Sigmoid colon (tissue), 7 donors: Measurements from ENCODE around the gene NARS2. TPM values are rescaled to one million over a fixed set of nuclear protein-coding genes. Genes with fewer than 3 reads are reported as not detected.

Source experiments
- DNase-seq: peaks from one replicate; pipeline ENCODE4 v3.0.0-alpha.2; 2019
- H3K27ac ChIP-seq, 4 donors: fragments of 200-600 bp; sonication (generic); one replicate each; pipeline ENCODE4 v1.5.1; 2016 to 2019; ENCODE audit warnings: mild to moderate bottlenecking in 1 of 4
- H3K27me3 ChIP-seq, 3 donors: fragments of 200-600 bp; sonication (generic); one replicate each; pipeline ENCODE4 v1.5.1; 2019; ENCODE audit warnings: mild to moderate bottlenecking in 1 of 3
- H3K36me3 ChIP-seq, 4 donors: fragments of 200-600 bp; sonication (generic); one replicate each; pipeline ENCODE4 v1.5.1; 2016 to 2019
- H3K4me1 ChIP-seq, 4 donors: fragments of 200-600 bp; sonication (generic); one replicate each; pipeline ENCODE4 v1.5.1; 2017 to 2019
- H3K4me3 ChIP-seq, 4 donors: fragments of 200-600 bp; sonication (generic); one replicate each; pipeline ENCODE4 v1.5.1; 2017 to 2019; ENCODE audit warnings: mild to moderate bottlenecking in 2 of 4, moderate library complexity in 1 of 4
- H3K9me3 ChIP-seq, 4 donors: fragments of 200-600 bp in 3 of 4; sonication (generic) in 3 of 4; one replicate each; pipeline versions ENCODE4 v1.5.1 to v1.6.1; 2013 to 2019
- EP300 ChIP-seq, 4 donors: sonication (generic); formaldehyde crosslinking; IDR thresholded peaks; one replicate each; pipeline ENCODE4 v1.6.1; 2017; ENCODE audit warnings: antibody characterized with exemption in 4 of 4
- POLR2A ChIP-seq, 2 donors: fragments of 450-650 bp; IDR thresholded peaks; one replicate each; pipeline ENCODE4 v1.6.1; 2016; ENCODE audit warnings: antibody characterized with exemption in 2 of 2, mild to moderate bottlenecking in 2 of 2, moderate library complexity in 2 of 2
- POLR2AphosphoS5 ChIP-seq, 4 donors: sonication (generic); formaldehyde crosslinking; IDR thresholded peaks; one replicate each; pipeline ENCODE4 v1.6.1; 2017; ENCODE audit warnings: antibody characterized with exemption in 4 of 4
- WGBS, 2 donors: extraction: QIAGEN DNeasy Blood & Tissue Kit; methylation state at CpG; one replicate each; pipeline ENCODE4 v1.1.7; 2013; 5-methylcytosine and 5-hydroxymethylcytosine counted together
- intact Hi-C: fragments of 100-400 bp; cut with DNase I; formaldehyde crosslinking; loops from one replicate; pipeline ENCODE4 v1.15.1; 2023
- polyA plus RNA-seq, 3 donors: library from polyadenylated mRNA; stranded (reverse); fragments of 200-250 nt; gene quantifications; one replicate each; pipeline ENCODE4 v1.2.3, GENCODE V29; 2013
- total RNA-seq, 4 donors: library from RNA; depleted of rRNA; stranded (reverse); fragments of >200 nt; gene quantifications; one replicate each; pipeline ENCODE4 v1.1.0, GENCODE V29; 2016
- TF ChIP-seq, protein P1 (sequence below), 4 experiments: fragments of 450-650 bp in 3 of 4; fragments of 200-600 bp in 1 of 4; IDR thresholded peaks; one replicate each; pipeline ENCODE4 v1.5.1; 2016 to 2019; ENCODE audit warnings: antibody characterized with exemption in 4 of 4, mild to moderate bottlenecking in 3 of 4, moderate library complexity in 2 of 4
- donor health status: healthy with polysubstance abuse.
- donor health status: Bipolar disorder and iron deficiency.
- donor health status: healthy.

The NARS2 gene
- total and polyA plus RNA-seq, 7 donors: 7.8 to 22.2 (median 13.6) TPM

DNA sequence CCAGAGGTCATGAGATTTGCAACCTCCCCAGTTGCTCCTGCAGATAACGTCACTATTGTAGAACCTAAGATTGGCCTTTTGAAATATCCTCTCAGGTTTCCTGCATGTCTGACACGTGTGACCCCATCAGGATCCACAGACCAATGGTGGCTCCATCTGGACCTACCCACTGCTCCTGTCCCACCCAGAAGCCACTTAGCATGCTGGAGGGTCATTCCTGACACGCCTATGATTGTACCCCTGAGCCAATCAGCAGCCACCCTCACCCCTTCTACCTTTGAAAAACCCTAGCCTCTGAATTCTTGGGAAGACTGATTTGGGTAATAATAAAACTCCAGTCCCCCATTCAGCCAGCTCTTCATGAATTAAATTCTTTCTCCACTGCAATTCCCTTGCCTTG, 20.1 kb upstream of the NARS2 start:
- Histone ChIP-seq H3K36me3 (no peaks in the 10 kb centered on the region), H3K4me3 (no peak overlapping the region), H3K27ac (no peak overlapping the region), H3K9me3 (no peaks in the 10 kb centered on the region), H3K27me3 (no peaks in the 10 kb centered on the region), H3K4me1 (peaks cover 0 to 7% (median 0%) of the 10 kb centered on the region in 4 donors)
- DNase-seq: no peak
- intact Hi-C loops: no loop called here
- 80 to 83% methylated on average over 3 of the region's 3 CpGs for WGBS, 2 donors
- TF ChIP-seq POLR2A (IDR thresholded peaks at IDR 0.05): no peak
- no peak for TF ChIP-seq POLR2AphosphoS5 (IDR thresholded peaks at IDR 0.05)
- no peak for TF ChIP-seq EP300 (IDR thresholded peaks at IDR 0.05)
- TF ChIP-seq, protein P1, sequence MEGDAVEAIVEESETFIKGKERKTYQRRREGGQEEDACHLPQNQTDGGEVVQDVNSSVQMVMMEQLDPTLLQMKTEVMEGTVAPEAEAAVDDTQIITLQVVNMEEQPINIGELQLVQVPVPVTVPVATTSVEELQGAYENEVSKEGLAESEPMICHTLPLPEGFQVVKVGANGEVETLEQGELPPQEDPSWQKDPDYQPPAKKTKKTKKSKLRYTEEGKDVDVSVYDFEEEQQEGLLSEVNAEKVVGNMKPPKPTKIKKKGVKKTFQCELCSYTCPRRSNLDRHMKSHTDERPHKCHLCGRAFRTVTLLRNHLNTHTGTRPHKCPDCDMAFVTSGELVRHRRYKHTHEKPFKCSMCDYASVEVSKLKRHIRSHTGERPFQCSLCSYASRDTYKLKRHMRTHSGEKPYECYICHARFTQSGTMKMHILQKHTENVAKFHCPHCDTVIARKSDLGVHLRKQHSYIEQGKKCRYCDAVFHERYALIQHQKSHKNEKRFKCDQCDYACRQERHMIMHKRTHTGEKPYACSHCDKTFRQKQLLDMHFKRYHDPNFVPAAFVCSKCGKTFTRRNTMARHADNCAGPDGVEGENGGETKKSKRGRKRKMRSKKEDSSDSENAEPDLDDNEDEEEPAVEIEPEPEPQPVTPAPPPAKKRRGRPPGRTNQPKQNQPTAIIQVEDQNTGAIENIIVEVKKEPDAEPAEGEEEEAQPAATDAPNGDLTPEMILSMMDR (IDR thresholded peaks at IDR 0.05): no peak

DNA sequence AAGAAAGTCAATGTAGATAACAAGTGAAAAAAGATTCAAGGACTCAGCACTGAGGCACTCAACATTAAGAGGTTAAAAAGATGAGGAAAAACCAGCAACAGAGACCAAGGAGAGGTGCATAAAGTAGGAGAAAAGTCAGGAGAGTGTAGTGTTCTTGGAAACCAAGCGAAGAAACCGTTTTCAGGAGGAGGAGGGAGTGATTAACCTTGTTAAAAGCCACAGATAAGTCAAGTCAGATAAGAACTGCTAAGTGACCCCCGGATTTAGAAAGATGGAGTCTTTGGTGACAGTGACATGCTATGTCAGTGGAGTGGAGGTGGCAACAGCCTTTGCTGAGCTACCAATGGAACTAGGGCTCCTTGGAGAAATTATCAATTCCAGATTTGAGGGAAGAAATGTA, 13.9 kb upstream of the NARS2 start:
- Histone ChIP-seq H3K4me3 (no peak overlapping the region), H3K4me1 (no peaks in the 10 kb centered on the region), H3K27me3 (no peaks in the 10 kb centered on the region), H3K36me3 (no peaks in the 10 kb centered on the region), H3K27ac (no peak overlapping the region), H3K9me3 (peaks cover 0 to 14% (median 1%) of the 10 kb centered on the region in 4 donors)
- TF ChIP-seq, protein P1 (IDR thresholded peaks at IDR 0.05): no peak
- TF ChIP-seq POLR2A (IDR thresholded peaks at IDR 0.05) (no peak), POLR2AphosphoS5 (IDR thresholded peaks at IDR 0.05) (no peak), EP300 (IDR thresholded peaks at IDR 0.05) (no peak)
- intact Hi-C loops: no loop called here
- 59 to 64% methylated on average over 3 of the region's 3 CpGs for WGBS, 2 donors
- DNase-seq: no peak

DNA sequence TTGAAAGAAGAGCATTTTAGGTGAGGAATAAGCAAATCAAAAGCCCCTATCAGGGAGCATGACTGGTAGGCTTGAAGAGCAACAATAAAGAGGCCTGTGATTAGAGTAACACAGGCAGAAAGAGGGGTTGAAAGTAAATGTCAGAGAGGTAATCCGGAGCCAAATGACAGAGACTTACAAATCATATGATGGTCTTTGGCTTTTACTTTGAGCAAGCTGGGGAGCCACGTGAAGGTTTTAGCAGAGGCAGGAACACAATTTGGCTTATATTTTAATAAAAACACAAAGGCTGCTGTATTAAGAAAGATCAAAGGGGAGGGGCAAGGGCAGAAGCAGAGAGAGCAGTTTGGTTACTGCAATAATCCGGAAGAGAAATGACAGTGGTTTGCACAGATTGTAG, 12.8 kb upstream of the NARS2 start:
- intact Hi-C loops: no loop called here
- no peak for DNase-seq
- H3K36me3 ChIP-seq: no peaks in the 10 kb centered on the region
- no peak overlapping the region for H3K27ac ChIP-seq
- peaks cover 0 to 17% (median 8%) of the 10 kb centered on the region in 4 donors for H3K9me3 ChIP-seq
- H3K4me1 ChIP-seq: no peaks in the 10 kb centered on the region
- no peaks in the 10 kb centered on the region for H3K27me3 ChIP-seq
- WGBS, 2 donors: 69 to 82% methylated on average over 3 of the region's 3 CpGs
- H3K4me3 ChIP-seq: no peak overlapping the region
- TF ChIP-seq, protein P1 (IDR thresholded peaks at IDR 0.05): no peak
- TF ChIP-seq POLR2A (IDR thresholded peaks at IDR 0.05) (no peak), EP300 (IDR thresholded peaks at IDR 0.05) (no peak), POLR2AphosphoS5 (IDR thresholded peaks at IDR 0.05) (no peak)

DNA sequence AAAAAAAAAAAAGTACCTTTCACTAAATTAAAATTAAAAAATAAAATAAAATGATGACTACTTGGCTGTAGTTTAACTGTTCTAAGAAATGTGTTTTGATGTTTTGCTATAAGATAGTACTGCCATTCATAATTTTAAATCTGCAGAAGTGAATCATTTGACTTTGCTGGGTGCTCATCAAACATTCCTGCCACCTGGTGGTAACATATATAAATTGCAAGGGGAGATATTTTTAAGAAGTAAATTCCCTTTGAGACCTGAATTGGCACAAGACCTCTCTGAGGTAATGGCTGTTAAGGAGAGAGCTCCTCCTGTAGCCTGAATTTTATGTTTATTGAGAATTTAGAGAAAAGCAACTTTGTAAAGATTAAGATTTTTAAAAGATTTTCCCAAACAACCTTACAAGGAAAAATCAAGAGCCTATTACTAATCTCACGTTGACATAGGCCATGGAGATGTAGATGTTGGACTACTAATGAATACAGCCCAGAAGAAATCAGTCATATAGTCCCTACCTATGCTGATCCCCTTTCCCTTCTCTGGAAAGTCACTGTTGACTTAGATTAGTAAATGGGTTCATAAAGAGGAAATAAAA, 11.9 kb upstream of the NARS2 start:
- TF ChIP-seq POLR2AphosphoS5 (IDR thresholded peaks at IDR 0.05) (no peak), POLR2A (IDR thresholded peaks at IDR 0.05) (no peak), EP300 (IDR thresholded peaks at IDR 0.05) (no peak)
- TF ChIP-seq, protein P1 (IDR thresholded peaks at IDR 0.05): peak in 1 of 4 experiments; percentile 18
- DNase-seq: no peak

DNA sequence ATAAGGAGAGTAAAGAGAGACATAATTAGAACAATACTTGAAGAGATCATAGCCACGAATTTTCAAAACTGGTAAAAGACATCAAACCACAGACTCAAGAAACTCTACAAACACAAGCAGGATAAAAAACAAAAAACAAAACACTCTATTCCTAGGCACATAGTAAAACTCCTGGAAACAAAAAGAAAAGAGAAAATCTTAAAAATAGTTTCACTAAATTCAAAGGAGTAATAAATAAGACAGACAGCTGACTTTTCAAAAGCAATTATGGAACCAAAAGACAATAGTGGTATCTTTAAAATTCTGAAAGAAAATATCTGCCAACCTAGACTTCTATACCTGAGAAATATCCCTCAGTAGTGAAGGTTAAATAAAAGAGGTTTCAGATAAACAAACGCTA, 9.2 kb upstream of the NARS2 start:
- no peak overlapping the region for H3K4me3 ChIP-seq
- H3K36me3 ChIP-seq: no peaks in the 10 kb centered on the region
- TF ChIP-seq POLR2AphosphoS5 (IDR thresholded peaks at IDR 0.05) (no peak), EP300 (IDR thresholded peaks at IDR 0.05) (no peak), POLR2A (IDR thresholded peaks at IDR 0.05) (no peak)
- TF ChIP-seq, protein P1 (IDR thresholded peaks at IDR 0.05): no peak
- no peak for DNase-seq
- 85 to 89% methylated on average over 2 of the region's 2 CpGs for WGBS, 2 donors
- H3K4me1 ChIP-seq: no peaks in the 10 kb centered on the region
- H3K27ac ChIP-seq: no peak overlapping the region
- H3K9me3 ChIP-seq: peaks cover 0 to 20% (median 8%) of the 10 kb centered on the region in 4 donors
- intact Hi-C loops: no loop called here
- no peaks in the 10 kb centered on the region for H3K27me3 ChIP-seq

More for the DNA sequence above, 11.9 kb upstream of the NARS2 start:
- Histone ChIP-seq H3K4me1 (no peaks in the 10 kb centered on the region), H3K27ac (no peak overlapping the region), H3K36me3 (no peaks in the 10 kb centered on the region), H3K9me3 (peaks cover 0 to 20% (median 8%) of the 10 kb centered on the region in 4 donors), H3K27me3 (no peaks in the 10 kb centered on the region), H3K4me3 (no peak overlapping the region)
- WGBS, 2 donors: 88 to 98% methylated on average over 1 of the region's 1 CpG
- intact Hi-C loops: no loop called here
